WERI-Rb-1 (cell line): ENCODE results near the gene COL23A1.

Experiments
- DNase-seq: peaks from one replicate; pipeline ENCODE4 v3.0.0-alpha.2; 2020
- H3K27ac ChIP-seq: fragments of 250-450 bp; sonication (Bioruptor Pico); 2 replicates; pipeline ENCODE4 v1.5.1; 2020; ENCODE audit warnings: mild to moderate bottlenecking, moderate library complexity
- H3K27me3 ChIP-seq: fragments of 250-450 bp; sonication (Bioruptor Pico); 2 replicates; pipeline ENCODE4 v1.5.1; 2021; ENCODE audit warnings: mild to moderate bottlenecking, low read depth, moderate library complexity; ENCODE audit not compliant: insufficient read depth, severe bottlenecking
- H3K36me3 ChIP-seq: fragments of 250-450 bp; sonication (Bioruptor Pico); 2 replicates; pipeline ENCODE4 v1.5.1; 2020; ENCODE audit warnings: mild to moderate bottlenecking, moderate library complexity
- H3K4me3 ChIP-seq: 2 replicates; pipeline ENCODE4 v1.5.1; 2011; ENCODE audit warnings: low read depth, mild to moderate bottlenecking, control low read depth, low read length
- H3K9me3 ChIP-seq: fragments of 250-450 bp; sonication (Bioruptor Pico); 2 replicates; pipeline ENCODE4 v1.5.1; 2021; ENCODE audit warnings: mild to moderate bottlenecking, moderate library complexity; ENCODE audit not compliant: severe bottlenecking
- TF ChIP-seq, protein P1 (sequence below): IDR thresholded peaks from 2 replicates; pipeline ENCODE4 v1.5.1; 2011; ENCODE audit warnings: low read depth, mild to moderate bottlenecking, control low read depth, inconsistent platforms, low read length

COL23A1 gene

DNA sequence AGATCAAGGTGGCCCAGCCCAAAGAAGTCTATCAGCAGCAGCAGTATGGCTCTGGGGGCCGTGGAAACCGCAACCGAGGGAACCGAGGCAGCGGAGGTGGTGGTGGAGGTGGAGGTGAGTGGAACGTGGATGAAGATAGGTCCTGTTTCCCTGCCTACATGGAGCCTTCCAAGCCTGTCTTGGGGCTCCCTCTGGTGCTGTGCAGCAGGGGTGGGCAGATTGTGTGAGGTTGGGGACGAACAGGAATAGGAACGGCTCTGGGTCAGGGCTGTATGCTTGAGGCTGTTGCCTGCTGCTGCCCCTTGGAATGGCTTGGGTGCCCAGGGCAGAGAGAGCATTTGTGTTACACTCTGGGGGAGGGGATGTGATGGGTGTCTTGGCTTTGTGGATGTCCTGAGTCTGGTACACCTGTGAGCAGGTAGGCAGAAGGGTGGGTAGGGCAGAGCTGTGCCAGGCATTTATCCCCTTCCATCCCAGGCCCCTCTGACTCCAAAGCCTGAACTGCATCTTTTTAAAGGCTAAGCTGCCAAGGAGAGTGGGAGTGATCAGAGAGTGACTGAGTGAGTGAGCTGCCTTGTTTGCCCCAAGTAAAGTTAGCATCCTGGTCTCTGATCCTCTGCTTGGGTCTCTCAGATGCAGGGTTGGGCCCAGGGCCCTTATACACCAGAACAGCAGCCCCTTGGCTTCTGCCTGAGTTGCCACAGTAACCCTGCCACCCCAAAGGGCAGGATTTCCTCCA, 380.7 kb downstream of the COL23A1 start:
- TF ChIP-seq, protein P1, sequence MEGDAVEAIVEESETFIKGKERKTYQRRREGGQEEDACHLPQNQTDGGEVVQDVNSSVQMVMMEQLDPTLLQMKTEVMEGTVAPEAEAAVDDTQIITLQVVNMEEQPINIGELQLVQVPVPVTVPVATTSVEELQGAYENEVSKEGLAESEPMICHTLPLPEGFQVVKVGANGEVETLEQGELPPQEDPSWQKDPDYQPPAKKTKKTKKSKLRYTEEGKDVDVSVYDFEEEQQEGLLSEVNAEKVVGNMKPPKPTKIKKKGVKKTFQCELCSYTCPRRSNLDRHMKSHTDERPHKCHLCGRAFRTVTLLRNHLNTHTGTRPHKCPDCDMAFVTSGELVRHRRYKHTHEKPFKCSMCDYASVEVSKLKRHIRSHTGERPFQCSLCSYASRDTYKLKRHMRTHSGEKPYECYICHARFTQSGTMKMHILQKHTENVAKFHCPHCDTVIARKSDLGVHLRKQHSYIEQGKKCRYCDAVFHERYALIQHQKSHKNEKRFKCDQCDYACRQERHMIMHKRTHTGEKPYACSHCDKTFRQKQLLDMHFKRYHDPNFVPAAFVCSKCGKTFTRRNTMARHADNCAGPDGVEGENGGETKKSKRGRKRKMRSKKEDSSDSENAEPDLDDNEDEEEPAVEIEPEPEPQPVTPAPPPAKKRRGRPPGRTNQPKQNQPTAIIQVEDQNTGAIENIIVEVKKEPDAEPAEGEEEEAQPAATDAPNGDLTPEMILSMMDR: no peak
- peaks cover 92% of the 10 kb centered on the region for H3K36me3 ChIP-seq
- no peaks in the 10 kb centered on the region for H3K9me3 ChIP-seq
- no peak for DNase-seq
- no peak overlapping the region for H3K4me3 ChIP-seq
- H3K27me3 ChIP-seq: no peaks in the 10 kb centered on the region
- H3K27ac ChIP-seq: no peak overlapping the region

DNA sequence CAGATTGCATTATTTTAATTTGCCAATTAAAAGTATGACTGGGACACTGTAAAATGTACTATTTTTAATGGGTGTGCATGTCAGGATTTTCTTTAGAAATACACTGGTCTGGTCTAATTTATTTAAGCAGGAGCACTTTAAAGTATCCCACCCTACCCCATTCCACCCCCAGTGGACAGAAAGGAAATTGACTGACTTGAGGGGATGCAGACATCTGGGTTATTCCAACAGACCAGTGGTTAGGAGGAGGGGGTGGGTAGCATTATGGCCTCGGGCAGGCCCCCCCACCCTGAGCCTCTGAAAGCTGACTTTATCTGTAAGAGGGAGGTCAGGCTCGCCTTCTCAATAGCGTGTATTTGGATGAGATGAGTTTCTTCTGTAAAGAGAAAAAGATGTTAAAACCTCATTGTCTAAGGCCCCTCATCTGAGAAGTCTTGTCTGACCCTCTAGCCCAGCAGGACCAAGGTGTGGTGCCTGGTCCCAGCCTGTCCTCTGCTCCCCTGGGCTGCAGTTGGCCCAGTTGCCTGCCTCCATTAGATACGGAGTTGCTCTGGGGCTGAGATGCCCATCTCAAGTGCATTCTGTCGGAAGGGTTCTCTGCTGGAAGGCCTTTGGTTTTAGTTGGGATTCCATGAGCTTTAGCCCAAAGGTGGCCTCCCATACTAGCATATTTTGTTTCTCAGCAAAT, 381.5 kb downstream of the COL23A1 start:
- Histone ChIP-seq H3K36me3 (peaks cover 83% of the 10 kb centered on the region), H3K9me3 (no peaks in the 10 kb centered on the region), H3K4me3 (no peak overlapping the region), H3K27me3 (no peaks in the 10 kb centered on the region), H3K27ac (no peak overlapping the region)
- no peak for DNase-seq
- TF ChIP-seq, protein P1: 0 out of 2 replicates have a peak, but pooled peaks have one; percentile 1

DNA sequence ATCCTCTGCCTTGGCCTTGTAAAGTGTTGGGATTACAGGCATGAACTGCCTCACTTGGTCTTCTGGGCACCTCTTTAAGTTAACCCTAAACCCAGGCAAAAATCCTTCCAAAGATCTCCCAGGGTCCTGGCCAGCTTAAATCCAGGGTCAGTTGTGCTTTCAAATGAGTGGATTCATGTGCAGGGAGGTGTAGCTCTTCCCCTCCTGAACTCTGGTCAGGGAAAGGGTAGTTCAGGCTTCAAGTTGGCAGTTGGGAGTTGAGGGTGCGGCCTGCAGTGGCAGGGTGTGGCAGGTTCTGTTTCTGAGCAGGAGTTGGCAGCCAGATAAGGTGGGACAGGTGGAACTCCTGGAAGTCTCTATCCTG, 382.3 kb downstream of the COL23A1 start:
- Histone ChIP-seq H3K27ac (no peak overlapping the region), H3K4me3 (no peak overlapping the region), H3K9me3 (no peaks in the 10 kb centered on the region), H3K36me3 (peaks cover 76% of the 10 kb centered on the region), H3K27me3 (no peaks in the 10 kb centered on the region)
- TF ChIP-seq, protein P1: no peak
- no peak for DNase-seq

DNA sequence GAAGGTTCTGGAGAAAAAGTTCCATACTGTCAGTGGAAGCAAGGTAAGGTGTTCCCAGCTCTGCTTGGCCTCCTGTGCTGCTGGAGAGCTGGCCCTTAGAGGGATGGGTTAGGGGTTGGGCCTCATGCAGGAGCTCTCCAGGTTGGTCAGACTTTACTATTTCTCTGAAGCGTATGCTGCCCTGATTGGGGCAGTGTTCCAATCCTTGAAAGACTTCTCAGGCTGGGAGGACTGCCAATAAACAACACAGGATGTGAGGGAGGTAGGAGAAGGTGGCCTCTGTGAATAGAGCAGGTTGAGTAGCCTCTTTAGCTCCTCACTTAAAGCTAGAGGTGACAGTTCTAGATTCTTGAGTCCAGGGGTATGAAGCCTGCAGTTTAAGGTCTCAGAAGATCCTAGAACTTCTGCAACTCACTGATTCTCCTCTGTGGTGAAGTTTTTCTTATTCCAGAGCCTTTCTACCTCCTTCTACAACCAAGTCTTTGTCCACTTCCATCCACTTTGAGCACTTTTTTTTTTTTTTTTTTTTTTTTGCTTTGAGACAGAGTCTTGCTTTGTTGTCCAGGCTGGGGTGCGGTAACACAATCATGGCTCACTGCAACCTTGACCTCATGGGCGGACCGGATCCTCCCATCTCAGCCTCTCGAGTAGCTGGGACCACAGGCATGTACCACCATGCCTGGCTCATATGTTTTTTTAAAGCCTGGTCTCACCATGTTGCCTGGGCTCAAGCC, 382.8 kb downstream of the COL23A1 start:
- Histone ChIP-seq H3K36me3 (peaks cover 71% of the 10 kb centered on the region), H3K27me3 (no peaks in the 10 kb centered on the region), H3K4me3 (no peak overlapping the region), H3K9me3 (no peaks in the 10 kb centered on the region), H3K27ac (no peak overlapping the region)
- DNase-seq: no peak
- TF ChIP-seq, protein P1: no peak

- H3K36me3 ChIP-seq: peaks cover 62% of the 10 kb centered on the region
Observed at GRCh38 chr5:178206166-178207101, 383.8 kb downstream of the COL23A1 start.

More at GRCh38 chr5:178206166-178207101, 383.8 kb downstream of the COL23A1 start:
- H3K27me3 ChIP-seq: no peaks in the 10 kb centered on the region
- no peak overlapping the region for H3K27ac ChIP-seq
- peak overlapping the region; percentile 81 for H3K4me3 ChIP-seq
- no peak for DNase-seq
- no peaks in the 10 kb centered on the region for H3K9me3 ChIP-seq
- TF ChIP-seq, protein P1: no peak
